Liver (tissue), 10 donors: ENCODE results near the gene MSRB2. TPM values are rescaled to one million over a fixed set of nuclear protein-coding genes. Genes with fewer than 3 reads are reported as not detected.

ENCODE experiments used
- DNase-seq: peaks from one replicate; pipeline ENCODE4 v3.0.0-alpha.2; 2017; ENCODE audit warnings: low spot score
- H3K27ac ChIP-seq, 2 donors: one replicate each; pipeline ENCODE4 v1.7.0; 2013; ENCODE audit warnings: inconsistent platforms in 2 of 2, low read length in 2 of 2, control low read depth in 1 of 2, low read depth in 1 of 2, mild to moderate bottlenecking in 1 of 2
- H3K27me3 ChIP-seq, 4 donors: one replicate each; pipeline versions ENCODE4 v1.6.1 to v1.7.0; 2013; ENCODE audit warnings: low read length in 3 of 4, inconsistent platforms in 1 of 4, mild to moderate bottlenecking in 1 of 4, moderate library complexity in 1 of 4; ENCODE audit not compliant: control insufficient read depth in 4 of 4, insufficient read depth in 4 of 4
- H3K36me3 ChIP-seq, 4 donors: one replicate each; pipeline versions ENCODE4 v1.6.1 to v1.7.0; 2013; ENCODE audit warnings: low read length in 3 of 4, mild to moderate bottlenecking in 3 of 4, low read depth in 1 of 4, moderate library complexity in 1 of 4; ENCODE audit not compliant: control insufficient read depth in 4 of 4, insufficient read depth in 3 of 4
- H3K4me1 ChIP-seq, 4 donors: one replicate each; pipeline versions ENCODE4 v1.6.1 to v1.7.0; 2013; ENCODE audit warnings: low read length in 3 of 4, mild to moderate bottlenecking in 3 of 4, moderate library complexity in 1 of 4; ENCODE audit not compliant: control insufficient read depth in 4 of 4, insufficient read depth in 4 of 4
- H3K4me3 ChIP-seq, 3 donors: one replicate each; pipeline versions ENCODE4 v1.6.1 to v1.7.0; 2013; ENCODE audit warnings: low read length in 3 of 3, control low read depth in 1 of 3, low read depth in 1 of 3, mild to moderate bottlenecking in 1 of 3
- H3K9ac ChIP-seq, 2 donors: one replicate each; pipeline ENCODE4 v1.7.0; 2013; ENCODE audit warnings: low read length in 2 of 2, mild to moderate bottlenecking in 2 of 2, moderate library complexity in 2 of 2, control low read depth in 1 of 2, low read depth in 1 of 2
- H3K9me3 ChIP-seq, 4 donors: one replicate each; pipeline versions ENCODE4 v1.6.1 to v1.7.0; 2013; ENCODE audit warnings: low read length in 3 of 4; ENCODE audit not compliant: control insufficient read depth in 4 of 4
- EGR1 ChIP-seq, 2 donors: IDR thresholded peaks; 2 replicates each; pipeline ENCODE4 v1.6.1; 2016 to 2018; ENCODE audit warnings: antibody characterized with exemption in 2 of 2, low read depth in 2 of 2
- WGBS: extraction: QIAGEN DNeasy Blood & Tissue Kit; methylation state at CpG from one replicate; pipeline ENCODE4 v1.1.7; 2013; 5-methylcytosine and 5-hydroxymethylcytosine counted together
- polyA plus RNA-seq, 2 donors: library from polyadenylated mRNA; stranded (reverse) in 1 of 2; unstranded in 1 of 2; fragments of 200-250 nt in 1 of 2; fragments of >200 nt in 1 of 2; fragmentation: Nextera tagmentation in 1 of 2; extraction: Ambion mirVana in 1 of 2; gene quantifications; one replicate each; pipeline versions ENCODE4 v1.2.1 to v1.2.3, GENCODE V29; 2013 to 2015
- small RNA-seq: library from RNA; depleted of rRNA; stranded (forward); fragments of <200 nt; gene quantifications from one replicate; pipeline ENCODE3, GENCODE V24; 2014
- total RNA-seq, 2 donors: library from RNA; depleted of rRNA; stranded (reverse); fragments of >200 nt; gene quantifications; one replicate each; pipeline ENCODE4 v1.2.3, GENCODE V29; 2014
- TF ChIP-seq, protein P1 (sequence below): IDR thresholded peaks from 2 replicates; pipeline ENCODE4 v1.6.1; 2016; ENCODE audit warnings: antibody characterized with exemption
- TF ChIP-seq, protein P2 (sequence below): IDR thresholded peaks from 2 replicates; pipeline ENCODE4 v1.6.1; 2016; ENCODE audit warnings: antibody characterized with exemption, mild to moderate bottlenecking
- donor health status: healthy.
- donor health status: healthy.
- donor health status: healthy.
- donor health status: healthy.
- donor health status: healthy.

Gene MSRB2
- total and polyA plus RNA-seq, 4 donors: 7.3 to 69.4 (median 14.5) TPM

DNA sequence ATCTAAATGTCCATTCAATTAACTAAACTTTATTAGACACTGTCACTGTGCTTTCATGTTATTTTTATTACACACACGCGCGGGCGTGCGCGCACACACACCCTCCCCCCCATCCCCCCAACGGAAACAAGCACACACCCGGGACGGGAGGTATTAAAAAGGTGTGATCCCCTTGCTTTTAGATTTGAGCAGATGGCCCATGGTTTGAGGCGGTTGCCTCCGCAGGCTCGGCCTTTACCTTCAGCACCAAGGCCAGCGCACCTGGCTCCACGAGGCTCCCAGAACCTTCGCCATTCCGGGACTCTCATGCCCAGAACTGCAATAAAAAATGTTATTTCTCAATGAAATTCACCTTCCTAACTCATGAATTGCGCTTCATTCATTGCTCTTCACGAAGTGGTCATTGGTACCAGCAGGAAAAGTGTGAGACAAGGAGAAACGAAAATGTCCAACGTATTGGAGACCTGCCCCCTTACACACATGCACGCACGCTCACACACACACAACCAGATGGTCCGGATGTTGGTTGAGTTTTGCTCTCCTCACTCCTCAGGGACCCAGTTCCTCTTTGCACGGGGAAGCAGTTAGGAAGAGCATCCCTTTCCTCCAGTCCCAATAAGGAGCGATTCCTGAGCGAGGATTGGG, 76.0 kb downstream of the MSRB2 start:
- 13% methylated on average over 26 of the region's 26 CpGs for WGBS
- H3K27me3 ChIP-seq: peaks cover 0 to 29% (median 9%) of the 10 kb centered on the region in 4 donors
- no peaks in the 10 kb centered on the region for H3K36me3 ChIP-seq
- H3K4me3 ChIP-seq: no peak overlapping the region
- H3K27ac ChIP-seq: no peak overlapping the region
- no peak overlapping the region for H3K9ac ChIP-seq
- H3K4me1 ChIP-seq: peaks cover 0 to 13% (median 9%) of the 10 kb centered on the region in 4 donors
- no peaks in the 10 kb centered on the region for H3K9me3 ChIP-seq
- DNase-seq: no peak
- TF ChIP-seq, protein P1, sequence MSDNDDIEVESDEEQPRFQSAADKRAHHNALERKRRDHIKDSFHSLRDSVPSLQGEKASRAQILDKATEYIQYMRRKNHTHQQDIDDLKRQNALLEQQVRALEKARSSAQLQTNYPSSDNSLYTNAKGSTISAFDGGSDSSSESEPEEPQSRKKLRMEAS: peak; percentile 61
- TF ChIP-seq EGR1 (IDR thresholded peaks at IDR 0.05; ENCODE audit: low read depth in 2 of 2): no peak
- TF ChIP-seq, protein P2, sequence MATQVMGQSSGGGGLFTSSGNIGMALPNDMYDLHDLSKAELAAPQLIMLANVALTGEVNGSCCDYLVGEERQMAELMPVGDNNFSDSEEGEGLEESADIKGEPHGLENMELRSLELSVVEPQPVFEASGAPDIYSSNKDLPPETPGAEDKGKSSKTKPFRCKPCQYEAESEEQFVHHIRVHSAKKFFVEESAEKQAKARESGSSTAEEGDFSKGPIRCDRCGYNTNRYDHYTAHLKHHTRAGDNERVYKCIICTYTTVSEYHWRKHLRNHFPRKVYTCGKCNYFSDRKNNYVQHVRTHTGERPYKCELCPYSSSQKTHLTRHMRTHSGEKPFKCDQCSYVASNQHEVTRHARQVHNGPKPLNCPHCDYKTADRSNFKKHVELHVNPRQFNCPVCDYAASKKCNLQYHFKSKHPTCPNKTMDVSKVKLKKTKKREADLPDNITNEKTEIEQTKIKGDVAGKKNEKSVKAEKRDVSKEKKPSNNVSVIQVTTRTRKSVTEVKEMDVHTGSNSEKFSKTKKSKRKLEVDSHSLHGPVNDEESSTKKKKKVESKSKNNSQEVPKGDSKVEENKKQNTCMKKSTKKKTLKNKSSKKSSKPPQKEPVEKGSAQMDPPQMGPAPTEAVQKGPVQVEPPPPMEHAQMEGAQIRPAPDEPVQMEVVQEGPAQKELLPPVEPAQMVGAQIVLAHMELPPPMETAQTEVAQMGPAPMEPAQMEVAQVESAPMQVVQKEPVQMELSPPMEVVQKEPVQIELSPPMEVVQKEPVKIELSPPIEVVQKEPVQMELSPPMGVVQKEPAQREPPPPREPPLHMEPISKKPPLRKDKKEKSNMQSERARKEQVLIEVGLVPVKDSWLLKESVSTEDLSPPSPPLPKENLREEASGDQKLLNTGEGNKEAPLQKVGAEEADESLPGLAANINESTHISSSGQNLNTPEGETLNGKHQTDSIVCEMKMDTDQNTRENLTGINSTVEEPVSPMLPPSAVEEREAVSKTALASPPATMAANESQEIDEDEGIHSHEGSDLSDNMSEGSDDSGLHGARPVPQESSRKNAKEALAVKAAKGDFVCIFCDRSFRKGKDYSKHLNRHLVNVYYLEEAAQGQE: peak; percentile 98

Small RNA genes within 50 kb of the gene (small RNA-seq; reads per million reads assigned to genes)
- gene RF00561: not detected

Other genes with a start within 250 kb of the MSRB2 start
- under 1 TPM in 1 of 2 donors, not detected in 1; 0.05 TPM for gene ARMC3, start 167.5 kb upstream of the MSRB2 start, total RNA-seq
- gene ARMC3, start 167.5 kb upstream of the MSRB2 start, polyA plus RNA-seq: not detected
- gene PTF1A, start 96.7 kb downstream of the MSRB2 start, total RNA-seq: not detected
- not detected for gene PTF1A, start 96.7 kb downstream of the MSRB2 start, polyA plus RNA-seq
- gene C10orf67, start 249.2 kb downstream of the MSRB2 start, total RNA-seq: not detected
- gene C10orf67, start 249.2 kb downstream of the MSRB2 start, polyA plus RNA-seq: under 1 TPM in 1 of 2 donors, not detected in 1; 0.02 TPM